Measurements from ENCODE around the gene MNX1. TPM values are rescaled to one million over a fixed set of nuclear protein-coding genes. Genes with fewer than 3 reads are reported as not detected.

The MNX1 gene
- total and polyA plus RNA-seq, 2 of the 4 experiments (the other 2 are of a cell fraction): not detected

DNA sequence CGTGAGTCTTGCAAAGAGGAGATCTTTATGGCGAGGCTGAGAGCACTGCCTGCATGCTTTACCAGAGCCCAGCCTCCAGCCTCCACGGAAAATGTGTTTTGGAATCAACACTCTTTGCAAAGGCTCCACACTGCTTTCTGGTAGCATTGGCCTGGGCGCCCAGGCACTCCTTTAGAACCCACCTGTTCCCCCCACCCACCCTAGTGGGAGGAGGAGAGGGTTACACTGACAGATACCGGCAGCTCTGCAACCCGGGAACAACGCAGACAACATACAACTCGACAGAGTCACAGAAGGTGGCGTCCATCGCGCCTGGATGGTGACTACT lies 5.5 kb upstream of the MNX1 start:
- Histone ChIP-seq H4K5ac (ENCODE audit: low read depth, low read length) (no peak overlapping the region), H2BK120ac (ENCODE audit: low read depth, low read length) (no peak overlapping the region), H2BK15ac (ENCODE audit: low read depth, low read length) (no peak overlapping the region), H4K20me1 (ENCODE audit: insufficient read depth, low read length) (no peaks in the 10 kb centered on the region; the same call in 1 of the 2 replicates), H3K36me3 (ENCODE audit: control insufficient read depth, insufficient read depth, low read length) (no peaks in the 10 kb centered on the region), H3K23ac (ENCODE audit: low read depth, low read length) (no peak overlapping the region), H2BK5ac (ENCODE audit: low read depth, low read length, poor library complexity, severe bottlenecking) (no peak overlapping the region), H3K56ac (ENCODE audit: extremely low read depth, insufficient read depth, low read length) (no peak overlapping the region), H3K18ac (ENCODE audit: low read depth, low read length) (no peak overlapping the region), H4K8ac (ENCODE audit: low read depth in 2 of 2, low read length in 2 of 2) (no peak overlapping the region), H3K4me2 (ENCODE audit: low read depth, low read length) (no peak overlapping the region), H3K79me1 (ENCODE audit: low read depth in 1 of 2, low read length in 2 of 2) (no peaks in the 10 kb centered on the region), H2AK9ac (replicated peaks; ENCODE audit: low read depth, low read length, poor library complexity) (no peak overlapping the region), H3K4me1 (ENCODE audit: control insufficient read depth, insufficient read depth, low read length) (no peaks in the 10 kb centered on the region), H4K91ac (ENCODE audit: insufficient read depth, low read depth, low read length) (no peak overlapping the region), H3K9ac (ENCODE audit: low read depth, low read length) (no peak overlapping the region), H3K27me3 (ENCODE audit: control insufficient read depth, insufficient read depth, low read length) (peaks cover 98% of the 10 kb centered on the region), H3K9me3 (ENCODE audit: control insufficient read depth, insufficient read depth, low read length) (peaks cover 7% of the 10 kb centered on the region; the same call in 1 of the 2 replicates), H3K14ac (replicated peaks; ENCODE audit: low read depth, low read length) (no peak overlapping the region), H2AFZ (replicated peaks; ENCODE audit: low read length, poor library complexity) (no peak overlapping the region), H2BK20ac (ENCODE audit: low read depth, low read length) (no peak overlapping the region), H3K4ac (ENCODE audit: low read depth, low read length) (no peak overlapping the region), H2AK5ac (ENCODE audit: low read depth, low read length) (no peak overlapping the region), H3K27ac (ENCODE audit: insufficient read depth, low read length) (no peak overlapping the region), H3K4me3 (ENCODE audit: insufficient read depth, low read depth, low read length) (no peak overlapping the region), H3K9me1 (ENCODE audit: insufficient read depth, low read length) (no peaks in the 10 kb centered on the region)
- in situ Hi-C loops (cut with MboI; ENCODE audit: low sequenced_read_pairs): no loop called here
- intact Hi-C loops (cut with micrococcal nuclease): no loop called here
- POLR2A ChIA-PET (ENCODE audit: unreplicated experiment): no interaction called here
- CTCF ChIA-PET: no interaction called here
- TF ChIP-seq RFX5 (IDR thresholded peaks at IDR 0.05; ENCODE audit: low read depth, low read length): no peak
- no peak for TF ChIP-seq RCOR1 (IDR thresholded peaks at IDR 0.05; ENCODE audit: insufficient replicate concordance, low read length)
- no peak for TF ChIP-seq CEBPB (IDR thresholded peaks at IDR 0.05; ENCODE audit: low read depth, low read length)
- TF ChIP-seq POLR2A (IDR thresholded peaks at IDR 0.05; ENCODE audit: low read depth, low read length): no peak
- TF ChIP-seq RAD21 (IDR thresholded peaks at IDR 0.05; ENCODE audit: low read length): no peak
- no peak for TF ChIP-seq MXI1 (IDR thresholded peaks at IDR 0.05; ENCODE audit: borderline replicate concordance, low read depth, low read length)
- no peak for TF ChIP-seq FOS (IDR thresholded peaks at IDR 0.05; ENCODE audit: low read depth, low read length)
- TF ChIP-seq, protein P1, sequence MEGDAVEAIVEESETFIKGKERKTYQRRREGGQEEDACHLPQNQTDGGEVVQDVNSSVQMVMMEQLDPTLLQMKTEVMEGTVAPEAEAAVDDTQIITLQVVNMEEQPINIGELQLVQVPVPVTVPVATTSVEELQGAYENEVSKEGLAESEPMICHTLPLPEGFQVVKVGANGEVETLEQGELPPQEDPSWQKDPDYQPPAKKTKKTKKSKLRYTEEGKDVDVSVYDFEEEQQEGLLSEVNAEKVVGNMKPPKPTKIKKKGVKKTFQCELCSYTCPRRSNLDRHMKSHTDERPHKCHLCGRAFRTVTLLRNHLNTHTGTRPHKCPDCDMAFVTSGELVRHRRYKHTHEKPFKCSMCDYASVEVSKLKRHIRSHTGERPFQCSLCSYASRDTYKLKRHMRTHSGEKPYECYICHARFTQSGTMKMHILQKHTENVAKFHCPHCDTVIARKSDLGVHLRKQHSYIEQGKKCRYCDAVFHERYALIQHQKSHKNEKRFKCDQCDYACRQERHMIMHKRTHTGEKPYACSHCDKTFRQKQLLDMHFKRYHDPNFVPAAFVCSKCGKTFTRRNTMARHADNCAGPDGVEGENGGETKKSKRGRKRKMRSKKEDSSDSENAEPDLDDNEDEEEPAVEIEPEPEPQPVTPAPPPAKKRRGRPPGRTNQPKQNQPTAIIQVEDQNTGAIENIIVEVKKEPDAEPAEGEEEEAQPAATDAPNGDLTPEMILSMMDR (conservative IDR thresholded peaks at IDR 0.05; ENCODE audit: low read depth, low read length): no peak
- TF ChIP-seq MAFK (IDR thresholded peaks at IDR 0.05; ENCODE audit: low read depth, low read length): no peak
- no peak for TF ChIP-seq NFE2L2 (IDR thresholded peaks at IDR 0.05; ENCODE audit: low read depth, low read length)
- no peak for TF ChIP-seq BHLHE40 (IDR thresholded peaks at IDR 0.05; ENCODE audit: low read depth, low read length)
- no CpG with 5 or more reads among the region's 11 CpGs for WGBS, 2 experiments (ENCODE audit: extremely low coverage in 2 of 2, insufficient read length in 1 of 2)
- ATAC-seq (ENCODE audit: low read depth) (no peak), DNase-seq (no peak)
- no TSS peak for BruUV-seq (replicated peaks)
- dilution Hi-C loops (cut with HindIII; ENCODE audit: low sequenced_read_pairs, unreplicated experiment): no loop called here

Measured in IMR-90 (cell line).